Measurements from ENCODE around the gene LYSMD2. TPM values are rescaled to one million over a fixed set of nuclear protein-coding genes. Genes with fewer than 3 reads are reported as not detected.

The LYSMD2 gene
- polyA plus RNA-seq, 1 donor from 2014 or later, result 8.3 TPM

DNA sequence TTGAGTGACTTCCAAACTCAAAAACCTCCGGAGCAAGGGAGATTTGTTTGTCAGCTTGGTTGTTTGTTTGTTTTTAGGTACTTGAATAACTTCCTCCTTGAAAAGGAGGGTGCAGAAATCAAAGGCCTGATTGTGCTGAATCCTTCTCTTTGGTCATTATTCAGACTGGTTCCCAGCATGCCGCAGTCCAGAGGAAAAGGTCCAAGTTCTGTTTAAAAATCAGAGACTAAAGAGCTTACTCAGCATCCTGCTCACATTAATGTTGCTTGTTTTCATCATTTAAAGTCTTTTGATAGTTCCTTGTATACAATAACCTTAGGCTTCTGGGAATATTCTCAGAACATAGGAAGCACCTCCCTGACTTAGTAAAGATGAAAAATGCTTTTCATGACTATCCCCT lies 57.1 kb downstream of the LYSMD2 start:
- Histone ChIP-seq H3K9me2 (ENCODE audit: insufficient read depth, low read length) (no peaks in the 10 kb centered on the region), H3F3A (ENCODE audit: insufficient read depth, low read length, poor library complexity, severe bottlenecking) (peaks cover 4% of the 10 kb centered on the region), H3K4me3 (ENCODE audit: low read length) (peak overlapping the region; percentile 85), H3K9ac (ENCODE audit: low read length) (peak overlapping the region; percentile 75), H3K9me3 (ENCODE audit: low read length) (no peaks in the 10 kb centered on the region), H4K20me1 (ENCODE audit: insufficient read depth) (no peaks in the 10 kb centered on the region), H3K36me3 (ENCODE audit: insufficient read depth, low read length) (no peaks in the 10 kb centered on the region), H2AFZ (ENCODE audit: low read depth, low read length) (peak overlapping the region; percentile 93), H3K27me3 (ENCODE audit: insufficient read depth, low read depth, low read length) (peaks cover 5% of the 10 kb centered on the region), H3K79me2 (replicated peaks; ENCODE audit: insufficient read depth, low read length) (peaks cover 23% of the 10 kb centered on the region), H3K4me2 (ENCODE audit: low read length) (peak overlapping the region; percentile 51), H3K27ac (ENCODE audit: low read length) (peak overlapping the region; percentile 81)
- no peak for TF ChIP-seq EP300 (conservative IDR thresholded peaks at IDR 0.05; ENCODE audit: poor library complexity, severe bottlenecking)
- TF ChIP-seq, protein P1, sequence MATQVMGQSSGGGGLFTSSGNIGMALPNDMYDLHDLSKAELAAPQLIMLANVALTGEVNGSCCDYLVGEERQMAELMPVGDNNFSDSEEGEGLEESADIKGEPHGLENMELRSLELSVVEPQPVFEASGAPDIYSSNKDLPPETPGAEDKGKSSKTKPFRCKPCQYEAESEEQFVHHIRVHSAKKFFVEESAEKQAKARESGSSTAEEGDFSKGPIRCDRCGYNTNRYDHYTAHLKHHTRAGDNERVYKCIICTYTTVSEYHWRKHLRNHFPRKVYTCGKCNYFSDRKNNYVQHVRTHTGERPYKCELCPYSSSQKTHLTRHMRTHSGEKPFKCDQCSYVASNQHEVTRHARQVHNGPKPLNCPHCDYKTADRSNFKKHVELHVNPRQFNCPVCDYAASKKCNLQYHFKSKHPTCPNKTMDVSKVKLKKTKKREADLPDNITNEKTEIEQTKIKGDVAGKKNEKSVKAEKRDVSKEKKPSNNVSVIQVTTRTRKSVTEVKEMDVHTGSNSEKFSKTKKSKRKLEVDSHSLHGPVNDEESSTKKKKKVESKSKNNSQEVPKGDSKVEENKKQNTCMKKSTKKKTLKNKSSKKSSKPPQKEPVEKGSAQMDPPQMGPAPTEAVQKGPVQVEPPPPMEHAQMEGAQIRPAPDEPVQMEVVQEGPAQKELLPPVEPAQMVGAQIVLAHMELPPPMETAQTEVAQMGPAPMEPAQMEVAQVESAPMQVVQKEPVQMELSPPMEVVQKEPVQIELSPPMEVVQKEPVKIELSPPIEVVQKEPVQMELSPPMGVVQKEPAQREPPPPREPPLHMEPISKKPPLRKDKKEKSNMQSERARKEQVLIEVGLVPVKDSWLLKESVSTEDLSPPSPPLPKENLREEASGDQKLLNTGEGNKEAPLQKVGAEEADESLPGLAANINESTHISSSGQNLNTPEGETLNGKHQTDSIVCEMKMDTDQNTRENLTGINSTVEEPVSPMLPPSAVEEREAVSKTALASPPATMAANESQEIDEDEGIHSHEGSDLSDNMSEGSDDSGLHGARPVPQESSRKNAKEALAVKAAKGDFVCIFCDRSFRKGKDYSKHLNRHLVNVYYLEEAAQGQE (IDR thresholded peaks at IDR 0.05; ENCODE audit: borderline replicate concordance), result no peak
- no peak for TF ChIP-seq EZH2 (IDR thresholded peaks at IDR 0.05; ENCODE audit: borderline replicate concordance, insufficient read depth, low read length, poor library complexity, severe bottlenecking)
- TF ChIP-seq TAF1 (IDR thresholded peaks at IDR 0.05; ENCODE audit: low read depth), result no peak
- TF ChIP-seq, protein P2, sequence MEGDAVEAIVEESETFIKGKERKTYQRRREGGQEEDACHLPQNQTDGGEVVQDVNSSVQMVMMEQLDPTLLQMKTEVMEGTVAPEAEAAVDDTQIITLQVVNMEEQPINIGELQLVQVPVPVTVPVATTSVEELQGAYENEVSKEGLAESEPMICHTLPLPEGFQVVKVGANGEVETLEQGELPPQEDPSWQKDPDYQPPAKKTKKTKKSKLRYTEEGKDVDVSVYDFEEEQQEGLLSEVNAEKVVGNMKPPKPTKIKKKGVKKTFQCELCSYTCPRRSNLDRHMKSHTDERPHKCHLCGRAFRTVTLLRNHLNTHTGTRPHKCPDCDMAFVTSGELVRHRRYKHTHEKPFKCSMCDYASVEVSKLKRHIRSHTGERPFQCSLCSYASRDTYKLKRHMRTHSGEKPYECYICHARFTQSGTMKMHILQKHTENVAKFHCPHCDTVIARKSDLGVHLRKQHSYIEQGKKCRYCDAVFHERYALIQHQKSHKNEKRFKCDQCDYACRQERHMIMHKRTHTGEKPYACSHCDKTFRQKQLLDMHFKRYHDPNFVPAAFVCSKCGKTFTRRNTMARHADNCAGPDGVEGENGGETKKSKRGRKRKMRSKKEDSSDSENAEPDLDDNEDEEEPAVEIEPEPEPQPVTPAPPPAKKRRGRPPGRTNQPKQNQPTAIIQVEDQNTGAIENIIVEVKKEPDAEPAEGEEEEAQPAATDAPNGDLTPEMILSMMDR (IDR thresholded peaks at IDR 0.05; ENCODE audit: poor library complexity, severe bottlenecking), result no peak
- no peak for TF ChIP-seq RAD21 (conservative IDR thresholded peaks at IDR 0.05)
- TF ChIP-seq MXI1 (conservative IDR thresholded peaks at IDR 0.05; ENCODE audit: poor library complexity, severe bottlenecking), result no peak
- no peak for TF ChIP-seq POLR2AphosphoS5 (IDR thresholded peaks at IDR 0.05)
- TF ChIP-seq SMC3 (conservative IDR thresholded peaks at IDR 0.05; ENCODE audit: poor library complexity), result no peak

DNA sequence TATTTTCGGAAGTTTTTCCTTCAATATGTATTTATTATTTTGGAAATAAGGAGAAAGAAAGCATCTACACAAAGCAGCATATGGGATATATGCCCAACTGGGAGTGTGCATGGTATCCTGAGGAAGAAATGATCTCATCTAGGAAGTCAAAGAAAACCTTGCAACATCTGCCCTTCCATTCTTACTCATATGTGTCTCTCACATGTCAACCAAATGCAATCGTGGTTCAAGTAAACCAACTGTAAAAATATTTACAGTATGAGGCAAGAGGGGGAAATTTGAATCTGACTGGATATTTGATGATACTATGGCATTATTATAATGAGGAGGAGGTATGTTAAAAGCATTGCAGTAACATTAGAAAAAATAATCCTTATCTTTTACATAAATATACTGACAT lies 59.4 kb downstream of the LYSMD2 start:
- Histone ChIP-seq H3K27me3 (ENCODE audit: insufficient read depth, low read depth, low read length) (peaks cover 5% of the 10 kb centered on the region), H3K9ac (ENCODE audit: low read length) (no peak overlapping the region), H3K9me2 (ENCODE audit: insufficient read depth, low read length) (no peaks in the 10 kb centered on the region), H3K36me3 (ENCODE audit: insufficient read depth, low read length) (no peaks in the 10 kb centered on the region), H3K79me2 (replicated peaks; ENCODE audit: insufficient read depth, low read length) (peaks cover 15% of the 10 kb centered on the region), H4K20me1 (ENCODE audit: insufficient read depth) (no peaks in the 10 kb centered on the region), H2AFZ (ENCODE audit: low read depth, low read length) (no peak overlapping the region), H3K4me2 (ENCODE audit: low read length) (no peak overlapping the region), H3K27ac (ENCODE audit: low read length) (no peak overlapping the region), H3K4me3 (ENCODE audit: low read length) (no peak overlapping the region), H3K9me3 (ENCODE audit: low read length) (no peaks in the 10 kb centered on the region), H3F3A (ENCODE audit: insufficient read depth, low read length, poor library complexity, severe bottlenecking) (peaks cover 4% of the 10 kb centered on the region)
- no peak for TF ChIP-seq EP300 (conservative IDR thresholded peaks at IDR 0.05; ENCODE audit: poor library complexity, severe bottlenecking)

DNA sequence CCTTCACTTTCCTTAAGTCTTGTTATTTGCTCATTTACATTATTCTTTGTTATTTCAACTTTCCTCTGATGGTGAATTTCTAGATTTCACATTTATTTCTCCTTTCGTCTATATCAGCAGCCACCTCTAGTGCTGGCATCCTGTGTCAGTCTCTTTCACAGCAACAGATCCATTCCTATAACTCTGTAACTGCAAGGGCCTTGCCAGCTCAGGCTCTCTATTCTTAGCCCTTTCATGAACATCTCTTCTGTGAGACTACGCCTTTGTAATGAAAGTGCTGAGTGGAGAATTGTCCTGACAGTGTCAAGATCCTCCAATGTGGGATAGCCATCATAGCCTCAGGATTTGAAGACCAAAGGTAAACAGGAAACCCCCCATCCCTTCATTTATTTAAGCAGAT lies 60.0 kb downstream of the LYSMD2 start:
- Histone ChIP-seq H3K9me2 (ENCODE audit: insufficient read depth, low read length) (no peaks in the 10 kb centered on the region), H3K4me2 (ENCODE audit: low read length) (no peak overlapping the region), H3K27ac (ENCODE audit: low read length) (no peak overlapping the region), H3F3A (ENCODE audit: insufficient read depth, low read length, poor library complexity, severe bottlenecking) (peaks cover 4% of the 10 kb centered on the region), H3K27me3 (ENCODE audit: insufficient read depth, low read depth, low read length) (peaks cover 5% of the 10 kb centered on the region), H2AFZ (ENCODE audit: low read depth, low read length) (no peak overlapping the region), H3K4me3 (ENCODE audit: low read length) (no peak overlapping the region), H3K9ac (ENCODE audit: low read length) (no peak overlapping the region), H3K36me3 (ENCODE audit: insufficient read depth, low read length) (no peaks in the 10 kb centered on the region), H4K20me1 (ENCODE audit: insufficient read depth) (no peaks in the 10 kb centered on the region), H3K79me2 (replicated peaks; ENCODE audit: insufficient read depth, low read length) (peaks cover 9% of the 10 kb centered on the region), H3K9me3 (ENCODE audit: low read length) (no peaks in the 10 kb centered on the region)
- TF ChIP-seq RAD21 (conservative IDR thresholded peaks at IDR 0.05), result no peak
